IPS DF 6.9 (cell line): Measurements from ENCODE around the gene CDKL5.
A peak's percentile ranks its signal among the peaks of the same experiment; 100 is the strongest.

ENCODE experiments used
- DNase-seq: peaks from one replicate; pipeline ENCODE4 v3.0.0-alpha.2; 2013; ENCODE audit warnings: low read depth, low spot score
- H3K27ac ChIP-seq: one replicate; pipeline ENCODE4 v1.5.1; 2013; ENCODE audit warnings: low read length, control low read depth
- H3K27me3 ChIP-seq: 2 replicates; pipeline ENCODE4 v1.6.1; 2013; ENCODE audit warnings: mild to moderate bottlenecking, low read length; ENCODE audit not compliant: control insufficient read depth, insufficient read depth
- H3K36me3 ChIP-seq: 2 replicates; pipeline ENCODE4 v1.6.1; 2013; ENCODE audit warnings: low read length; ENCODE audit not compliant: control insufficient read depth, insufficient read depth
- H3K4me1 ChIP-seq: 2 replicates; pipeline ENCODE4 v1.6.1; 2013; ENCODE audit warnings: low read length; ENCODE audit not compliant: control insufficient read depth, insufficient read depth
- H3K4me3 ChIP-seq: 2 replicates; pipeline ENCODE4 v1.5.1; 2013; ENCODE audit warnings: mild to moderate bottlenecking, low read length
- H3K9me3 ChIP-seq: 2 replicates; pipeline ENCODE4 v1.6.1; 2013; ENCODE audit warnings: low read length, inconsistent platforms; ENCODE audit not compliant: control insufficient read depth, insufficient read depth
- WGBS: extraction: QIAGEN DNeasy Blood & Tissue Kit; methylation state at CpG from one replicate; pipeline ENCODE4 v1.1.7; 2013; ENCODE audit warnings: mixed read lengths, missing lambda C conversion rate; ENCODE audit not compliant: insufficient read length, insufficient coverage; 5-methylcytosine and 5-hydroxymethylcytosine counted together

The CDKL5 gene

GRCh38 chrX:18638398-18638797, 213.0 kb downstream of the CDKL5 start:
- Histone ChIP-seq H3K27me3 (no peaks in the 10 kb centered on the region), H3K4me3 (no peak overlapping the region), H3K4me1 (no peaks in the 10 kb centered on the region), H3K27ac (no peak overlapping the region), H3K9me3 (no peaks in the 10 kb centered on the region), H3K36me3 (no peaks in the 10 kb centered on the region)
- no CpG with 5 or more reads among the region's 2 CpGs for WGBS
- DNase-seq: no peak

GRCh38 chrX:18639280-18639679, 213.9 kb downstream of the CDKL5 start:
- Histone ChIP-seq H3K27me3 (no peaks in the 10 kb centered on the region), H3K4me1 (no peaks in the 10 kb centered on the region), H3K4me3 (no peak overlapping the region), H3K36me3 (no peaks in the 10 kb centered on the region), H3K9me3 (no peaks in the 10 kb centered on the region), H3K27ac (no peak overlapping the region)
- WGBS: no CpG with 5 or more reads among the region's 2 CpGs
- no peak for DNase-seq

GRCh38 chrX:18640686-18641085, 215.3 kb downstream of the CDKL5 start:
- H3K4me3 ChIP-seq: no peak overlapping the region
- WGBS: no CpG with 5 or more reads among the region's 10 CpGs

GRCh38 chrX:18643243-18643642, 217.8 kb downstream of the CDKL5 start:
- no peaks in the 10 kb centered on the region for H3K4me1 ChIP-seq
- no peaks in the 10 kb centered on the region for H3K9me3 ChIP-seq
- no CpG with 5 or more reads among the region's 3 CpGs for WGBS
- no peak for DNase-seq
- no peaks in the 10 kb centered on the region for H3K27me3 ChIP-seq
- no peaks in the 10 kb centered on the region for H3K36me3 ChIP-seq
- H3K4me3 ChIP-seq: no peak overlapping the region
- no peak overlapping the region for H3K27ac ChIP-seq

More at GRCh38 chrX:18640686-18641085, 215.3 kb downstream of the CDKL5 start:
- peak; percentile 50 for DNase-seq
- Histone ChIP-seq H3K4me1 (no peaks in the 10 kb centered on the region), H3K9me3 (no peaks in the 10 kb centered on the region), H3K36me3 (no peaks in the 10 kb centered on the region), H3K27ac (no peak overlapping the region), H3K27me3 (no peaks in the 10 kb centered on the region)

- H3K4me3 ChIP-seq: no peak overlapping the region
- DNase-seq: no peak
- H3K27me3 ChIP-seq: no peaks in the 10 kb centered on the region
- no CpG with 5 or more reads among the region's 3 CpGs for WGBS
- no peaks in the 10 kb centered on the region for H3K36me3 ChIP-seq
- H3K4me1 ChIP-seq: no peaks in the 10 kb centered on the region
- H3K27ac ChIP-seq: no peak overlapping the region
- H3K9me3 ChIP-seq: no peaks in the 10 kb centered on the region
Measured at GRCh38 chrX:18643853-18644252, 218.4 kb downstream of the CDKL5 start.

GRCh38 chrX:18647621-18648020, 222.2 kb downstream of the CDKL5 start:
- H3K9me3 ChIP-seq: no peaks in the 10 kb centered on the region
- no CpG with 5 or more reads among the region's 4 CpGs for WGBS
- H3K36me3 ChIP-seq: no peaks in the 10 kb centered on the region
- DNase-seq: no peak
- no peaks in the 10 kb centered on the region for H3K27me3 ChIP-seq
- H3K4me3 ChIP-seq: no peak overlapping the region
- H3K27ac ChIP-seq: no peak overlapping the region
- H3K4me1 ChIP-seq: peaks cover 5% of the 10 kb centered on the region; the same call in 1 of the 2 replicates

GRCh38 chrX:18649498-18649951, 224.1 kb downstream of the CDKL5 start:
- Histone ChIP-seq H3K27me3 (no peaks in the 10 kb centered on the region), H3K4me3 (no peak overlapping the region), H3K36me3 (no peaks in the 10 kb centered on the region), H3K9me3 (no peaks in the 10 kb centered on the region), H3K27ac (no peak overlapping the region), H3K4me1 (peaks cover 5% of the 10 kb centered on the region; the same call in 1 of the 2 replicates)
- no peak for DNase-seq
- no CpG with 5 or more reads among the region's 9 CpGs for WGBS

- no CpG with 5 or more reads among the region's 6 CpGs for WGBS
- DNase-seq: no peak
- Histone ChIP-seq H3K36me3 (no peaks in the 10 kb centered on the region), H3K4me1 (peaks cover 5% of the 10 kb centered on the region; the same call in 1 of the 2 replicates), H3K27ac (no peak overlapping the region), H3K9me3 (no peaks in the 10 kb centered on the region), H3K27me3 (no peaks in the 10 kb centered on the region), H3K4me3 (no peak overlapping the region)
Measured at GRCh38 chrX:18650662-18651061, 225.3 kb downstream of the CDKL5 start.

GRCh38 chrX:18652636-18653035, 227.2 kb downstream of the CDKL5 start:
- H3K27ac ChIP-seq: no peak overlapping the region
- H3K36me3 ChIP-seq: no peaks in the 10 kb centered on the region
- H3K4me1 ChIP-seq: peaks cover 5% of the 10 kb centered on the region; the same call in 1 of the 2 replicates
- H3K27me3 ChIP-seq: no peaks in the 10 kb centered on the region
- DNase-seq: no peak
- H3K9me3 ChIP-seq: no peaks in the 10 kb centered on the region
- no peak overlapping the region for H3K4me3 ChIP-seq

GRCh38 chrX:18654875-18655836, 229.7 kb downstream of the CDKL5 start:
- WGBS: no CpG with 5 or more reads among the region's 5 CpGs
- peaks cover 1% of the 10 kb centered on the region; the same call in 1 of the 2 replicates for H3K4me1 ChIP-seq
- DNase-seq: no peak
- no peaks in the 10 kb centered on the region for H3K9me3 ChIP-seq
- no peaks in the 10 kb centered on the region for H3K27me3 ChIP-seq
- no peak overlapping the region for H3K27ac ChIP-seq
- H3K4me3 ChIP-seq: no peak overlapping the region
- H3K36me3 ChIP-seq: no peaks in the 10 kb centered on the region
